Measurements from ENCODE around the gene ADAMTS9. TPM values are rescaled to one million over a fixed set of nuclear protein-coding genes. Genes with fewer than 3 reads are reported as not detected.

ADAMTS9 gene
- total and polyA plus RNA-seq, 2 of the 13 experiments (the other 11 are each of a cell fraction or from before 2014, with no cell fraction given) = 0.02 to 0.09 TPM

DNA sequence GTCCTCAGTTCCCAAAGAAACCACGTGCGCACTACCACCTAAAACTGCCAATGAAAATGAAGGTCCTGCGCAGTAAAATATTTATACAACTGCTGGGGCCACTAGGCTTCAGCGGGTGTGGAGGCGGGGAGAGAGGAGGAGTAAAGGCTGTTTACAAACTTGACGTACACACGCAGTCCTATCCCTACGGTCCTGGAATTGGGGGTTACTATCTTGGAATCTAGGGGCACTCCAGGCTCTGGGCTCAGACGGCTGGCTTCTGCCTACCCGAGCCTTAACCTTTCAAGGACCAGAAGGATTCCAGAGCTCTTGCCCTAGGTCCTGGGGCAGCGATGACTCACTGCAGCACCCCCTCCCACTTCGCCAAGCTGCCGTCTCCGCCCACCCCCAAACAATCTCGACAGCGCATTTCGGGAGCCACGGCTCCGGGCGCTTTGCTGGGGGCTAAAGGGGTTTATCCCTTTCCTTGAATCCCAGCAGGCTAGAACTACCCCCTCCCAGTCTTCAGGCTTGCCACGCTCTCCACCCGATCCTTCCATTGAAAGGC, 3.0 kb downstream of the ADAMTS9 start (continued):
- TF ChIP-seq, protein P1, sequence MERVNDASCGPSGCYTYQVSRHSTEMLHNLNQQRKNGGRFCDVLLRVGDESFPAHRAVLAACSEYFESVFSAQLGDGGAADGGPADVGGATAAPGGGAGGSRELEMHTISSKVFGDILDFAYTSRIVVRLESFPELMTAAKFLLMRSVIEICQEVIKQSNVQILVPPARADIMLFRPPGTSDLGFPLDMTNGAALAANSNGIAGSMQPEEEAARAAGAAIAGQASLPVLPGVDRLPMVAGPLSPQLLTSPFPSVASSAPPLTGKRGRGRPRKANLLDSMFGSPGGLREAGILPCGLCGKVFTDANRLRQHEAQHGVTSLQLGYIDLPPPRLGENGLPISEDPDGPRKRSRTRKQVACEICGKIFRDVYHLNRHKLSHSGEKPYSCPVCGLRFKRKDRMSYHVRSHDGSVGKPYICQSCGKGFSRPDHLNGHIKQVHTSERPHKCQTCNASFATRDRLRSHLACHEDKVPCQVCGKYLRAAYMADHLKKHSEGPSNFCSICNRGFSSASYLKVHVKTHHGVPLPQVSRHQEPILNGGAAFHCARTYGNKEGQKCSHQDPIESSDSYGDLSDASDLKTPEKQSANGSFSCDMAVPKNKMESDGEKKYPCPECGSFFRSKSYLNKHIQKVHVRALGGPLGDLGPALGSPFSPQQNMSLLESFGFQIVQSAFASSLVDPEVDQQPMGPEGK (CRISPR knock-in tag; IDR thresholded peaks at IDR 0.05) = no peak
- TF ChIP-seq, protein P2, sequence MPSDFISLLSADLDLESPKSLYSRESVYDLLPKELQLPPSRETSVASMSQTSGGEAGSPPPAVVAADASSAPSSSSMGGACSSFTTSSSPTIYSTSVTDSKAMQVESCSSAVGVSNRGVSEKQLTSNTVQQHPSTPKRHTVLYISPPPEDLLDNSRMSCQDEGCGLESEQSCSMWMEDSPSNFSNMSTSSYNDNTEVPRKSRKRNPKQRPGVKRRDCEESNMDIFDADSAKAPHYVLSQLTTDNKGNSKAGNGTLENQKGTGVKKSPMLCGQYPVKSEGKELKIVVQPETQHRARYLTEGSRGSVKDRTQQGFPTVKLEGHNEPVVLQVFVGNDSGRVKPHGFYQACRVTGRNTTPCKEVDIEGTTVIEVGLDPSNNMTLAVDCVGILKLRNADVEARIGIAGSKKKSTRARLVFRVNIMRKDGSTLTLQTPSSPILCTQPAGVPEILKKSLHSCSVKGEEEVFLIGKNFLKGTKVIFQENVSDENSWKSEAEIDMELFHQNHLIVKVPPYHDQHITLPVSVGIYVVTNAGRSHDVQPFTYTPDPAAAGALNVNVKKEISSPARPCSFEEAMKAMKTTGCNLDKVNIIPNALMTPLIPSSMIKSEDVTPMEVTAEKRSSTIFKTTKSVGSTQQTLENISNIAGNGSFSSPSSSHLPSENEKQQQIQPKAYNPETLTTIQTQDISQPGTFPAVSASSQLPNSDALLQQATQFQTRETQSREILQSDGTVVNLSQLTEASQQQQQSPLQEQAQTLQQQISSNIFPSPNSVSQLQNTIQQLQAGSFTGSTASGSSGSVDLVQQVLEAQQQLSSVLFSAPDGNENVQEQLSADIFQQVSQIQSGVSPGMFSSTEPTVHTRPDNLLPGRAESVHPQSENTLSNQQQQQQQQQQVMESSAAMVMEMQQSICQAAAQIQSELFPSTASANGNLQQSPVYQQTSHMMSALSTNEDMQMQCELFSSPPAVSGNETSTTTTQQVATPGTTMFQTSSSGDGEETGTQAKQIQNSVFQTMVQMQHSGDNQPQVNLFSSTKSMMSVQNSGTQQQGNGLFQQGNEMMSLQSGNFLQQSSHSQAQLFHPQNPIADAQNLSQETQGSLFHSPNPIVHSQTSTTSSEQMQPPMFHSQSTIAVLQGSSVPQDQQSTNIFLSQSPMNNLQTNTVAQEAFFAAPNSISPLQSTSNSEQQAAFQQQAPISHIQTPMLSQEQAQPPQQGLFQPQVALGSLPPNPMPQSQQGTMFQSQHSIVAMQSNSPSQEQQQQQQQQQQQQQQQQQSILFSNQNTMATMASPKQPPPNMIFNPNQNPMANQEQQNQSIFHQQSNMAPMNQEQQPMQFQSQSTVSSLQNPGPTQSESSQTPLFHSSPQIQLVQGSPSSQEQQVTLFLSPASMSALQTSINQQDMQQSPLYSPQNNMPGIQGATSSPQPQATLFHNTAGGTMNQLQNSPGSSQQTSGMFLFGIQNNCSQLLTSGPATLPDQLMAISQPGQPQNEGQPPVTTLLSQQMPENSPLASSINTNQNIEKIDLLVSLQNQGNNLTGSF (CRISPR knock-in tag; IDR thresholded peaks at IDR 0.05) = no peak
- TF ChIP-seq ZMYM2 (CRISPR knock-in tag; IDR thresholded peaks at IDR 0.05) (no peak), ZNF776 (CRISPR knock-in tag; IDR thresholded peaks at IDR 0.05) (no peak)
- TF ChIP-seq, protein P3, sequence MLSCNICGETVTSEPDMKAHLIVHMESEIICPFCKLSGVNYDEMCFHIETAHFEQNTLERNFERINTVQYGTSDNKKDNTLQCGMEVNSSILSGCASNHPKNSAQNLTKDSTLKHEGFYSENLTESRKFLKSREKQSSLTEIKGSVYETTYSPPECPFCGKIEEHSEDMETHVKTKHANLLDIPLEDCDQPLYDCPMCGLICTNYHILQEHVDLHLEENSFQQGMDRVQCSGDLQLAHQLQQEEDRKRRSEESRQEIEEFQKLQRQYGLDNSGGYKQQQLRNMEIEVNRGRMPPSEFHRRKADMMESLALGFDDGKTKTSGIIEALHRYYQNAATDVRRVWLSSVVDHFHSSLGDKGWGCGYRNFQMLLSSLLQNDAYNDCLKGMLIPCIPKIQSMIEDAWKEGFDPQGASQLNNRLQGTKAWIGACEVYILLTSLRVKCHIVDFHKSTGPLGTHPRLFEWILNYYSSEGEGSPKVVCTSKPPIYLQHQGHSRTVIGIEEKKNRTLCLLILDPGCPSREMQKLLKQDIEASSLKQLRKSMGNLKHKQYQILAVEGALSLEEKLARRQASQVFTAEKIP (CRISPR knock-in tag; IDR thresholded peaks at IDR 0.05; ENCODE audit: borderline replicate concordance) = no peak
